Measurements from ENCODE around the gene ENTPD6.

The ENTPD6 gene

GRCh38 chr20:25254986-25255680 lies 59.6 kb downstream of the ENTPD6 start:
- no peak for TF ChIP-seq ZFP3 (CRISPR knock-in tag; IDR thresholded peaks at IDR 0.05)
- no peak for TF ChIP-seq CSDC2 (CRISPR knock-in tag; IDR thresholded peaks at IDR 0.05)
- no peak for TF ChIP-seq ZNF70 (CRISPR knock-in tag; IDR thresholded peaks at IDR 0.05)
- no peak for TF ChIP-seq ZFP30 (CRISPR knock-in tag; IDR thresholded peaks at IDR 0.05)
- TF ChIP-seq ESRRG (CRISPR knock-in tag; IDR thresholded peaks at IDR 0.05), result no peak
- no peak for TF ChIP-seq OSR1 (CRISPR knock-in tag; IDR thresholded peaks at IDR 0.05)
- TF ChIP-seq CREB5 (CRISPR knock-in tag; IDR thresholded peaks at IDR 0.05; ENCODE audit: low read depth), result no peak
- TF ChIP-seq, protein P1, sequence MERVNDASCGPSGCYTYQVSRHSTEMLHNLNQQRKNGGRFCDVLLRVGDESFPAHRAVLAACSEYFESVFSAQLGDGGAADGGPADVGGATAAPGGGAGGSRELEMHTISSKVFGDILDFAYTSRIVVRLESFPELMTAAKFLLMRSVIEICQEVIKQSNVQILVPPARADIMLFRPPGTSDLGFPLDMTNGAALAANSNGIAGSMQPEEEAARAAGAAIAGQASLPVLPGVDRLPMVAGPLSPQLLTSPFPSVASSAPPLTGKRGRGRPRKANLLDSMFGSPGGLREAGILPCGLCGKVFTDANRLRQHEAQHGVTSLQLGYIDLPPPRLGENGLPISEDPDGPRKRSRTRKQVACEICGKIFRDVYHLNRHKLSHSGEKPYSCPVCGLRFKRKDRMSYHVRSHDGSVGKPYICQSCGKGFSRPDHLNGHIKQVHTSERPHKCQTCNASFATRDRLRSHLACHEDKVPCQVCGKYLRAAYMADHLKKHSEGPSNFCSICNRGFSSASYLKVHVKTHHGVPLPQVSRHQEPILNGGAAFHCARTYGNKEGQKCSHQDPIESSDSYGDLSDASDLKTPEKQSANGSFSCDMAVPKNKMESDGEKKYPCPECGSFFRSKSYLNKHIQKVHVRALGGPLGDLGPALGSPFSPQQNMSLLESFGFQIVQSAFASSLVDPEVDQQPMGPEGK (CRISPR knock-in tag; IDR thresholded peaks at IDR 0.05; ENCODE audit: borderline replicate concordance), result no peak
- TF ChIP-seq ZNF565 (CRISPR knock-in tag; conservative IDR thresholded peaks at IDR 0.05; ENCODE audit: low read depth), result no peak
- TF ChIP-seq SNAI2 (CRISPR knock-in tag; IDR thresholded peaks at IDR 0.05), result no peak
- no peak for TF ChIP-seq GLIS3 (CRISPR knock-in tag; IDR thresholded peaks at IDR 0.05)
- no peak for TF ChIP-seq ZNF8 (CRISPR knock-in tag; IDR thresholded peaks at IDR 0.05)
- no peak for TF ChIP-seq RARB (CRISPR knock-in tag; IDR thresholded peaks at IDR 0.05)
- TF ChIP-seq, protein P2, sequence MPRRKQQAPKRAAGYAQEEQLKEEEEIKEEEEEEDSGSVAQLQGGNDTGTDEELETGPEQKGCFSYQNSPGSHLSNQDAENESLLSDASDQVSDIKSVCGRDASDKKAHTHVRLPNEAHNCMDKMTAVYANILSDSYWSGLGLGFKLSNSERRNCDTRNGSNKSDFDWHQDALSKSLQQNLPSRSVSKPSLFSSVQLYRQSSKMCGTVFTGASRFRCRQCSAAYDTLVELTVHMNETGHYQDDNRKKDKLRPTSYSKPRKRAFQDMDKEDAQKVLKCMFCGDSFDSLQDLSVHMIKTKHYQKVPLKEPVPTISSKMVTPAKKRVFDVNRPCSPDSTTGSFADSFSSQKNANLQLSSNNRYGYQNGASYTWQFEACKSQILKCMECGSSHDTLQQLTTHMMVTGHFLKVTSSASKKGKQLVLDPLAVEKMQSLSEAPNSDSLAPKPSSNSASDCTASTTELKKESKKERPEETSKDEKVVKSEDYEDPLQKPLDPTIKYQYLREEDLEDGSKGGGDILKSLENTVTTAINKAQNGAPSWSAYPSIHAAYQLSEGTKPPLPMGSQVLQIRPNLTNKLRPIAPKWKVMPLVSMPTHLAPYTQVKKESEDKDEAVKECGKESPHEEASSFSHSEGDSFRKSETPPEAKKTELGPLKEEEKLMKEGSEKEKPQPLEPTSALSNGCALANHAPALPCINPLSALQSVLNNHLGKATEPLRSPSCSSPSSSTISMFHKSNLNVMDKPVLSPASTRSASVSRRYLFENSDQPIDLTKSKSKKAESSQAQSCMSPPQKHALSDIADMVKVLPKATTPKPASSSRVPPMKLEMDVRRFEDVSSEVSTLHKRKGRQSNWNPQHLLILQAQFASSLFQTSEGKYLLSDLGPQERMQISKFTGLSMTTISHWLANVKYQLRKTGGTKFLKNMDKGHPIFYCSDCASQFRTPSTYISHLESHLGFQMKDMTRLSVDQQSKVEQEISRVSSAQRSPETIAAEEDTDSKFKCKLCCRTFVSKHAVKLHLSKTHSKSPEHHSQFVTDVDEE (CRISPR knock-in tag; IDR thresholded peaks at IDR 0.05), result no peak
- ATAC-seq, result peak; percentile 75

GRCh38 chr20:25256226-25256859 lies 60.8 kb downstream of the ENTPD6 start:
- no peak for TF ChIP-seq CSRNP3 (CRISPR knock-in tag; IDR thresholded peaks at IDR 0.05)
- TF ChIP-seq, protein P1 (CRISPR knock-in tag; IDR thresholded peaks at IDR 0.05; ENCODE audit: borderline replicate concordance), result no peak
- no peak for TF ChIP-seq ESRRG (CRISPR knock-in tag; IDR thresholded peaks at IDR 0.05)
- TF ChIP-seq ARNTL (CRISPR knock-in tag; IDR thresholded peaks at IDR 0.05; ENCODE audit: borderline replicate concordance, low read depth), result no peak
- TF ChIP-seq ZNF70 (CRISPR knock-in tag; IDR thresholded peaks at IDR 0.05), result no peak
- TF ChIP-seq BACH2 (CRISPR knock-in tag; IDR thresholded peaks at IDR 0.05; ENCODE audit: borderline replicate concordance), result no peak
- ATAC-seq, result no peak

GRCh38 chr20:25257130-25257529 lies 61.6 kb downstream of the ENTPD6 start:
- ATAC-seq, result no peak
- TF ChIP-seq CSRNP3 (CRISPR knock-in tag; IDR thresholded peaks at IDR 0.05), result no peak
- no peak for TF ChIP-seq ZNF565 (CRISPR knock-in tag; conservative IDR thresholded peaks at IDR 0.05; ENCODE audit: low read depth)
- TF ChIP-seq, protein P1 (CRISPR knock-in tag; IDR thresholded peaks at IDR 0.05; ENCODE audit: borderline replicate concordance), result no peak
- TF ChIP-seq ZC3H10 (CRISPR knock-in tag; IDR thresholded peaks at IDR 0.05), result no peak
- no peak for TF ChIP-seq POU6F1 (CRISPR knock-in tag; IDR thresholded peaks at IDR 0.05; ENCODE audit: borderline replicate concordance, low read depth)
- TF ChIP-seq ESRRG (CRISPR knock-in tag; IDR thresholded peaks at IDR 0.05), result no peak
- TF ChIP-seq ARNTL (CRISPR knock-in tag; IDR thresholded peaks at IDR 0.05; ENCODE audit: borderline replicate concordance, low read depth), result no peak
- no peak for TF ChIP-seq TOX (CRISPR knock-in tag; IDR thresholded peaks at IDR 0.05; ENCODE audit: borderline replicate concordance)
- no peak for TF ChIP-seq RARB (CRISPR knock-in tag; IDR thresholded peaks at IDR 0.05)
- TF ChIP-seq ZFP30 (CRISPR knock-in tag; IDR thresholded peaks at IDR 0.05), result no peak
- no peak for TF ChIP-seq OSR1 (CRISPR knock-in tag; IDR thresholded peaks at IDR 0.05)
